Measurements from ENCODE around the gene RASA3. TPM values are rescaled to one million over a fixed set of nuclear protein-coding genes. Genes with fewer than 3 reads are reported as not detected.

Gene RASA3
- total and polyA plus RNA-seq, 2 of the 4 experiments (the other 2 are of a cell fraction) = 21.0 to 31.4 TPM

DNA sequence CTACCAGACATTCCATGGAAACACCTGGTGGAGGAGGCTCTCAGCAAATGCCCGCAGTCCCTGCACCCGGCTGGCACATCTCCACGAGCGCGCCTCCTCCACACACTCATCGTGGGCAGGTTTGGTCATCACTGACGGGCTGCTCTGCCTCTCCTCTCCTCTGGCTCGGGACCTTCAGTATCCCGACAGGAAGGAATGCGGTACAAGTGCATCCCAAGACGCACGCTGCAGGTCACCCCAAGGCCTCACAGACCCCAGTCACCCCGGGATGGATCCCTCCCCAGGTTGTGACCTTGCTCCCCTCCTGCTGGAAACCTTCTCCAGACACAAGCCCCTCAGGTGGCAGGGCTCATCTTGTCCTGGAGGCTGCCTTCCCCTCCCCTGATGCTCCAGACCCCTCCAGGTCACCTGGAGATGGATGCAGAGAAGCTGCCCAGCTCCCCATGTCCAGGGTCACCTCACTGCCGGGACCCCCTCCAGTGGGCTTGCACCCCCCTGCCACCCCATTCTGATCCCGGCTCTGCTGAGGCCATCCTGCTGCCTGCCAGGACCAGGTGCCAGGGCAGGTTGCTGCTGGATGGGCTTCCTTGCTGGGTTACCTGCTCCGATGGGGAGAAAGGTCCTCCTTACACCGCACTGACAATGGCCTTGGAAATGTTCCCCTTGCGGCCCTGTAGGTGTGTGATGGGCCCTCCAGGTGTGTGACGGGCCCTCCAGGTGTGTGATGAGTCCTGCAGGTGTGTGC, 188.4 kb downstream of the RASA3 start:
- Histone ChIP-seq H3K4ac (ENCODE audit: low read depth, low read length) (no peak overlapping the region), H3K79me1 (ENCODE audit: low read depth in 1 of 2, low read length in 2 of 2) (peaks cover 0 to 21% of the 10 kb centered on the region in 2 experiments; a peak in 2 of 4 replicates), H3K27me3 (ENCODE audit: control insufficient read depth, insufficient read depth, low read length) (no peaks in the 10 kb centered on the region), H2BK5ac (ENCODE audit: low read depth, low read length, poor library complexity, severe bottlenecking) (no peak overlapping the region), H3K36me3 (ENCODE audit: control insufficient read depth, insufficient read depth, low read length) (no peaks in the 10 kb centered on the region; the same call in 1 of the 2 replicates), H4K5ac (ENCODE audit: low read depth, low read length) (no peak overlapping the region), H2BK15ac (ENCODE audit: low read depth, low read length) (no peak overlapping the region), H2AK5ac (ENCODE audit: low read depth, low read length) (no peak overlapping the region), H3K4me3 (ENCODE audit: insufficient read depth, low read depth, low read length) (no peak overlapping the region), H3K14ac (replicated peaks; ENCODE audit: low read depth, low read length) (no peak overlapping the region), H4K8ac (ENCODE audit: low read depth in 2 of 2, low read length in 2 of 2) (no peak overlapping the region), H3K9me1 (ENCODE audit: insufficient read depth, low read length) (peaks cover 5% of the 10 kb centered on the region), H3K9ac (ENCODE audit: low read depth, low read length) (no peak overlapping the region), H3K23ac (ENCODE audit: low read depth, low read length) (no peak overlapping the region), H2AFZ (replicated peaks; ENCODE audit: low read length, poor library complexity) (no peak overlapping the region), H3K18ac (ENCODE audit: low read depth, low read length) (no peak overlapping the region), H4K20me1 (ENCODE audit: insufficient read depth, low read length) (peaks cover 4% of the 10 kb centered on the region; the same call in 1 of the 2 replicates), H2BK120ac (ENCODE audit: low read depth, low read length) (no peak overlapping the region), H3K56ac (ENCODE audit: extremely low read depth, insufficient read depth, low read length) (no peak overlapping the region), H3K4me2 (ENCODE audit: low read depth, low read length) (no peak overlapping the region), H3K9me3 (ENCODE audit: control insufficient read depth, insufficient read depth, low read length) (no peaks in the 10 kb centered on the region), H2BK20ac (ENCODE audit: low read depth, low read length) (no peak overlapping the region), H4K91ac (ENCODE audit: insufficient read depth, low read depth, low read length) (no peak overlapping the region), H2AK9ac (replicated peaks; ENCODE audit: low read depth, low read length, poor library complexity) (no peak overlapping the region), H3K27ac (ENCODE audit: insufficient read depth, low read length) (no peak overlapping the region), H3K4me1 (ENCODE audit: control insufficient read depth, insufficient read depth, low read length) (peaks cover 9% of the 10 kb centered on the region)
- intact Hi-C loops (cut with micrococcal nuclease) = no loop called here
- TF ChIP-seq MAZ (IDR thresholded peaks at IDR 0.05; ENCODE audit: borderline replicate concordance, low read depth, low read length) = no peak
- TF ChIP-seq RAD21 (IDR thresholded peaks at IDR 0.05; ENCODE audit: low read length) = no peak
- ChIA-PET POLR2A (ENCODE audit: unreplicated experiment) (no interaction called here), CTCF (no interaction called here)
- in situ Hi-C loops (cut with MboI; ENCODE audit: low sequenced_read_pairs) = no loop called here
- DNase-seq (no peak), ATAC-seq (ENCODE audit: low read depth) (no peak)
- BruUV-seq (replicated peaks) = no TSS peak
- 97% methylated on average over 6 of the region's 19 CpGs; no CpG with 5 or more reads in 1 of the 2 experiments for WGBS, 2 experiments (ENCODE audit: extremely low coverage in 2 of 2, insufficient read length in 1 of 2)
- dilution Hi-C loops (cut with HindIII; ENCODE audit: low sequenced_read_pairs, unreplicated experiment) = no loop called here

Measured in IMR-90 (cell line).